NCI-H2081 treated with DMSO at 0.1 percent for 48 hours (cell line): ENCODE results near the gene PRKAB1.
A peak's percentile ranks its signal among the peaks of the same experiment; 100 is the strongest.

Source experiments
- DNase-seq: peaks from one replicate; lab custom pipeline; 2025; lab: John Stamatoyannopoulos, UW

Gene PRKAB1

DNA sequence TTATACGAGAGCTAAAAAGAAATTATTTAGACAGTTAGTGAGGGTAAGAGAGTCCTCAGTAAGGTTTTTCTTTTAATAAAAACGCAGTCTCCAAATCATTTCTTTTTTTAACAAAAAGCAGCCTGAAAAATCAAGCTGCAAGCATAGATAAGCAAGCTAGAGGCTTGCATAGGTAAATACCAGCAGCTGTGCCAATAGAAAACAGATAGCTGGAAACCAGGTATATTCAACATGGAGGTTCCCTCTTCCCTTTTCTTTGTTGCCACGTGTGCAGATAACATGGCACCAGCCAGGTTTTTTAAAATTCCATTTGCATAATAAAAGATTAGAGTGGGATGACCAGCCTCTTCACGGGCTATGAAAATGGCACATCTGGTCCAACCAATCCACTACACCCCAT lies 6.1 kb upstream of the PRKAB1 start:
- DNase-seq: no peak

DNA sequence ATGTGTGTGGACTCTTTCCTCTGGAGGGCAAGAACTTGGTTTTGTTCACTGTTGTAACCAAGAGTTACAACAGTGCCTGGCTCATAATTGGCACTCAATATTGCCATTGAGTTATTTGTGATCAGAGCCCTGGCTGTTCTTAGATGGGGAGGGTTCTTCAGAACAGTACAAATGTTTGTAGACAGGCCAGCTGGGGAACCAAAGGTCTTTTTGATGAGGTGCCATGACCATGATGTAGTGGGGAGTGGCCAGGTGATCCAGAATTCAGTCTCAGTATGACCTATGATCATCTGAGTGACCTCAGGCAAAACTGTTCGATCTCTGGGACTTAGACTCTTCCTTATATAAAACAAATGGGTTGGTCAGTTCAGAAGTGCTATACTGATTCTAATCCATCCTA lies 3.3 kb upstream of the PRKAB1 start:
- DNase-seq: no peak

DNA sequence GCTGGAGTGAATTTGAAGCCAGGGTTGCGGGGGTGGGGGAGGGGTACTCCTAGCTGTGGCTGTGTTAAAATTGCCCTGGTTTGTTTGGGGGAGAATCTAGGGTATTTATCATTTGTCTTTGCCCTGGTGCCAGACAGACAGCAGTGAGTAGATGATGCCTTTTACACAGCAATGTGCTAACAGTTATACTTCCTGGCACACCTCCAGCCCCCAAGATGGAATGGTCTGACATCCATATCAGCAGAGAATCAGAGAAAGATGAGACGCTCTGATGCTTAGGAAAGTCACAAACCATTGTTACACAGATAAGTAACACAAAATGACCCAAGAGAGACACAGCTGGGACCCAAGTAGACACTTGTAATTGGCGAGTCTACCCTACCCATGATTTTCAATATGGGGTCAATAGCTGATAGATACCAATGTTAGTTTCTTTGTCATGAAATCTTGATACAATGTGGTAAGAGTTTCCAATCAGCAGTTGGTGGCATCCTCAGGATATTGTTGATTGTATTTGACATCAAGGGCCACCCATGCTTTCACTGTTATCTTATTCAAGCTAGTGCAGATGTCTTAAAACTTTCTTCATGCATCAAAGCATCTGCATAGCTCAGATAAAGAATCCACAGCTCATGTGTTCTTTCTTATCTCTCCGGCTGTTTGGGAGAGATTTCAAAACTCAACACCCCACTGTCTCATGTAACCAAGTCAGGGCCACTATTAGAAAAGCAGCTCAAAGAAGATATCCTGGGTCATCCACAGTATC lies 2.6 kb upstream of the PRKAB1 start:
- DNase-seq: no peak

DNA sequence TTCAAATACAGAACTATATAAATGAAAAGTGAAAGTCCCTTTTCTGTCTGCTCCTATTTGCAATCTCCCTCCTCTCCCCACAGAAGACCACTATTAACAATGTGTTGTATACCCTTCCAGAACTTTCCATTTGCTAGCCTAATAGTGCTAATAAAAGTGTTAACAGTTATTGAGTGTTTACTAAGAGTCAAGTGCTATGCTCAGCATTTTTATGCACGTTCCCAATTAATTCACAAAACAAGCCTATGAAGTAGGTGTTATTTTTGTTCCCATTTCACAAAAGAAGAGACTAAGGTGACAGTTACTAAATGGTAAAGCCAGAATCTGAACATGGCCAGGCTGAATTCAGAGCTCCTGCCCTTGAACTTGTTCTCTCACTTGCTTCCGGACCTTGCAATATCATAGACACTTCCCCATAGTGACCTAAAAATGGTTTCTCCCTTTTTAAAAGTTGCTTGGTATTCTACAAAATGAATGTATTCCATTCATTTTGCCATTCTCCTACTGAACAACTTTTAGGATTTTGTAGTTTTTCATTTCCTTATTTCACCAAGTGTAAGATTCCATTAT lies 1.6 kb upstream of the PRKAB1 start:
- no peak for DNase-seq

DNA sequence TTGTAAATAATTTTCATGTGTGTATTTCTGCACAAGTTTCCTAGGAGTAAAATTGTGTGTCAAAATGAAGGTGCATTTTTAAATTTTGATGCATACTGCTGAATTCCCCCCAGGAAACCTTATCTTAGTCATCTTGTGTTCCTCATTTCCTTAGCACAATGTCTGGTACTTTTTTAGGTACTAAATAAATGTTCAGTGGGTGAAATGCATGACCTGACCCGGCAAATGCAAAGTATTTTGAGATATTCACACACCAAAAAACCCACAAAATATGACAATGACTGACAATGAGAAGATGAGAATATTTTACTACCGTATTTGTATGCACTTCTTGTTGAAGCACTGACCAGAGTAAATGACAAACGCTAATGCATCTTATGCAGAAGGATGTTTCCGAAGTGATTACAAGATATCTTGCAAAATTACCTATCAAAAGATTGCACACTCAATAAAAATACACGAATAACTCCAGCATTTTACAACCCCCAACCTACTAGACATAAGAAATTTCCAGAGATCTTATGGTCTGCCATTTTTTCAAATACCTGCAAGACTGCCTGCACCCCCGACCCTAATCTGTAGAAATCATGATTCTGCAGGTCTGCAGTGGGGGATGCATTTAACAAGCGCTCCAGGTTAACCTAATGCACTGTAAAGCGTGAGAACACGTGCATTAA lies 895 bp upstream of the PRKAB1 start:
- DNase-seq: no peak

DNA sequence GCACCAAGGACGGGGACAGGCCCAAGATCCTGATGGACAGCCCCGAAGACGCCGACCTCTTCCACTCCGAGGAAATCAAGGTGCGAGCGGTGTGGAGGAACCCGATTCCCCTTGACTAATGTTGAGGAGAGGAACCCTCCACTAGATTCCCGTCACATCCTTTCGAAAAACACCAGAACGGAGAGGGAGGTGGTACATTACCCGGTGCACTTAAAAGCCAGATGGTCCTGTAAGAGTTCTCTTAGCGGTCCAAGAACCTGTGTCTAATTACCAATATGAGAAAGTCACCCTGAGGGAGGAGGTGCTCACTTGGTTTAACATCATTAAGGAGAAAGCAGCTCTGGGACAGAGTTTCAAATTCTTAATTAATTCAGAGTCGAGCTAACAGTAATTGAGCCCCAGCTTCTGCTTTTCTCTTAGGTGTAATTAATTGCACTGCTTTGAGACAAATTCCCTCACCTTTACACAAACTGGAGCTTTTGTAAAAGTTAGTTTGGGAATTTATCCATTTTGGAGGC lies 450 bp downstream of the PRKAB1 start:
- no peak for DNase-seq

DNA sequence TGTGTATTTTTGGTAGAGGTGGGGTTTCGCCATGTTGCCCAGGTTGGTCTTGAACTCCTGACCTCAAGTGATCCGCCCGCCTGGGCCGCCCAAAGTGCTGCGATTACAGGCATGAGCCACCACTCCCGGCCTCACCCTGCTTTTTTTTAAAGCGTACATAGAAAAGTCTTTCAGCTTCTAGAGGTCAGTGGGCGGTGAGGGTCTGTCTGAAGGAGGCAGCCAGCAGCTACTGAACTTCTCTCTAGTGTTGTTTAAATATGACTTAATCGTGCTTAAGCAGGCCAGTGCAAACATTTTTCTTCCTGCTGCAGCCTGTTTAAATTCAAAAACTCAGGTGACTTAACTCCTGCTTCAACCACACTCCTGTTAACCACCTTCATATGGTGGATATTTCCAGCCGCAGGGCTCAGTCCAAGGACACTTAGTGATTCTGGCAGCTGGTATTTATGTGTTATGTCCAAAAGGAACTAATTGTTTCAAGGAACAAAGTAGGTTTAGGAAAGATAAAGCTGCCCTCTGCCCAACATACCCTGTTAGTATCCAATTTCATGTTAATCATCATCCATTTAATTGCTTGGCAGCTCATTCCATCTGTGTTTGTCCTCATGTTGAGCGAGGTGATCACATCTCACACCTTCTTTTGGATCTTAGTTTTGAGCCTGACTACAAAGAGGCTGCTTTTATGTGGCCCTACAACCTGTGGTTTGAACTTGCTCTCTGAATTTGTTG lies 2.0 kb downstream of the PRKAB1 start:
- DNase-seq: no peak

DNA sequence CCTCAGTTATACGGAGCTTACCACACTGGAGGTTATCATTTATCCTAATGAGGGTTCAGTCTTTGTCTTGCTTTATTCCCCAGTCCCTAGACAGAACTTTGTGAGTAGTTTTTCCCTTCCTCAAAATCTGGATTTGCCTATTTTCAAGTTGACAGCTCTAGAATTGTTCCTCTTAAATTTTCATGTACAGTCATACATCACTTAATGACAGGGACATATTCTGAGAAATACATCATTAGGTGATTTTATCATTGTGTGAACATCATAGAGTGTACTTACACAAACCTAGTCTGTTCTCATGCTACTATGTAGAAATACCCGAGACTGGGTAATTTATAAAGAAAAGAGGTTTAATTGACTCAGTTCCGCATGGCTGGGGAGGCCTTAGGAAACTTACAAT lies 3.1 kb downstream of the PRKAB1 start:
- no peak for DNase-seq

DNA sequence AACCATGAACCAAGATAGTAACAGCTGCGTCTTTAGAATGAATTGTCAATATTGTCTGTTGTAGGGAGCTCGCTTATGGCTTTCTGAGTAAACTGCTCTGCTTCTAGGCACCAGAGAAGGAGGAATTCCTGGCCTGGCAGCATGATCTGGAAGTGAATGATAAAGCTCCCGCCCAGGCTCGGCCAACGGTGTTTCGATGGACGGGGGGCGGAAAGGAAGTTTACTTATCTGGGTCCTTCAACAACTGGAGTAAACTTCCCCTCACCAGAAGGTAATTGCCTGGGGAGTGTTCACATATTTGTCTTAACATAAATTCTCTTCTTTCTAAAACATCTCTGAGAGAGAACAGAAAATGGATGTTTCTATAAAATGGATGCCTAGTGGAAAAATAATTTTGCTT lies 4.3 kb downstream of the PRKAB1 start:
- DNase-seq: no peak

DNA sequence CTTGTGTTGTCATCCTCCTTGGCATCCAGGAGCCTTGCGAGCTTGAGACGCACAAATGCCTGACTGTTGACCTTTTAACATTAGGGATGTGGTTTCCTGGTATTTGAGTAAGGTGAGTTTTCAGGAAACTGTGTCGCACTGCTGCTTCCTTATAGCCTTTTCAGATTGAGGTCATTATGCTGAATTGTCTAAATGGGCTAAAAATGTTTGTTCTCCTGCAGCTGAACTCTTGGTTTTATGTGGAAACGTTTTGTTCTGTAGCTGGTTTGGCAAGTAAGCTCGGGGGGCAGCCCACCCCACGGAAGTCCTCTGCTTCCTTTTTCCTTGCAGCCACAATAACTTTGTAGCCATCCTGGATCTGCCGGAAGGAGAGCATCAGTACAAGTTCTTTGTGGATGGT lies 5.7 kb downstream of the PRKAB1 start:
- DNase-seq: no peak

DNA sequence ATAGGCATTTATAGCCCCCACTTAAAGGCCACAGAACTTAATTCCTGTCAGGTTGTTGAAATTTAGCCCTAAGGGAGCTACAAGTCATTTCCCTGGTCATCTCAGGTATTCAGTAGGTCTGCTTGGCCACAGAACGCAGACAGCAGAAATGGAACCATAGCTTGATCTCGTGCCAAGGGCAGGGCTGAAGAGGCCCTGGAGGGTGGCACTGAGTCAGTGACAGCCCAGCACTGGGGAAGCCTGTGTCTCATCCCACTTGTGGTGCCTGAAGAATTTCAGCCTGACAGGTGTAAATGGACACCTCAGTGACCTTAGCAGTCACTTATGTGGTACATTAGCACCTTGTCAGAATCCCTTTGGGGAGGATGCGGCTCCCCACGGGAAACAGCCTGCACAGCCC lies 6.6 kb downstream of the PRKAB1 start:
- DNase-seq: no peak

DNA sequence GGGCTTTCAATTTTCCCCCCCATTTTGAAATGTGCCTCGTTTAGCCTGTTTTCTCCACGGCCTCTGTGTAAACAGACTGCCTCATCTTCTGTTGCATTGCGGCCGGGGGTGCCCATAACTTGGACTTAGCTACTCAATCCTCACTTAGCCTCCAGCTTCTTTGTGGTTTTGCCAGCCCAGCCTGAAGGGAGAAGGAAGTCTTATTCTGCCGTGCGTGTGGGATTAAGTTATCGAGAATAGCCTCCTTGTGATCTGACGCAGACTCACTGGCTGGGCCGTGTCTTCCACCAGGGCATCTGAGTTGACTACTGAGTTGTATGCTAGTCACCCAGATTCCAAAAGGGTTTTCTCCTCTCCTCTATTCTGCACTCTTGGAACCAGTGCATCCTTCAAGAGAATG lies 8.1 kb downstream of the PRKAB1 start:
- no peak for DNase-seq

DNA sequence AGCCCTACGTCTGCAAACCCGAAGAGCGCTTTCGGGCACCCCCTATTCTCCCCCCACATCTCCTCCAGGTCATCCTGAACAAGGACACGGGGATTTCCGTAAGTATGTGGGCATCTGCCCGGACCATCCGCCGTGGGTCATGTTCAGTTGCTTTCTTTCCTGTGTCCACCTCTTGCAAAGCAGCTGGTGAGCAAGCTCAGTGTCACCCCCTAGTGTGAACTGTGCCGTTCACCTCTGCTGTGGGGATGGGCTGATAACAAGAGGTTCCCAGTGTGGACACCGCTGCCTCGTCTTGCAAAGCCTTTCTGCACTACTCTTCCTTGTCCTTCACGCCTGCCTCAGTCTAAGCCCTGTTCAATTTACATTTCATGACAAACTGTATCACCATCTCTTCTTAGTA lies 8.6 kb downstream of the PRKAB1 start:
- DNase-seq: no peak

DNA sequence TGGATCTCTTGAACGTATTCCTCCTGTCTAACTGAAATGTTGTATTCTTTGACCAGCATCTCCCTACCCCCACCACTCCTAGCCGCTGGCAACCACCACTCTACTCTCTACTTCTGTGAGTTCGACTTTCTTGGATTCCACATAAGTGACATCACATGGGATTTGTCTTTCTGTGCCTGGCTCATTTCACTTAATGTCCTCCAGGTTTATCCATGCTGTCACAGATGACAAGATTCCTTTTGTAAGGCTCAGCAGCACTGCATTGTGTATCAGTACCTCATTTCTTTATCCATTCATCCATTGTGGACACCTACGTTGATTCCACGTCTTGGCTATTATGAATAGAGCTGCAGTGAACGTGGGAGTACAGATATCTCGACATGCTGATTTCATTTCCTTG lies 10.5 kb downstream of the PRKAB1 start:
- DNase-seq: no peak

DNA sequence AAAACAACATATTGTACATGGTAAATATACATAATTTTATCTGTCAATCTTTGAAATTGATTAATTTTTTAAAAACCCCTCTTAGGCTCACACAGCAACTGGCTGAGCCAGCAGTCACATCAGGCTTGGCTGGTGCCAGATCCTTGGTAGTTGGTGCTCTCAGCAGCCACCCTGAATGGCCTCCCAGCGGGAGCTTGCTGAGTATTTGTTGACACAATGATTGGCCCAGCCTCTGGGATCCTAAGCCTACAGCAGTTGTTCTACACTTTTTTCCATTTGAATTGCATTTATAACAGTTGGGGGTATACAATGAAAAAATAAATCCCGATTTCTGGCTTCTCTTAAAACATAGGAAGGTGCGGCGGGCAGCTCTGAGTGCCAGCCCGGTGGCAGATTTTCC lies 11.1 kb downstream of the PRKAB1 start:
- DNase-seq: peak; percentile 79

DNA sequence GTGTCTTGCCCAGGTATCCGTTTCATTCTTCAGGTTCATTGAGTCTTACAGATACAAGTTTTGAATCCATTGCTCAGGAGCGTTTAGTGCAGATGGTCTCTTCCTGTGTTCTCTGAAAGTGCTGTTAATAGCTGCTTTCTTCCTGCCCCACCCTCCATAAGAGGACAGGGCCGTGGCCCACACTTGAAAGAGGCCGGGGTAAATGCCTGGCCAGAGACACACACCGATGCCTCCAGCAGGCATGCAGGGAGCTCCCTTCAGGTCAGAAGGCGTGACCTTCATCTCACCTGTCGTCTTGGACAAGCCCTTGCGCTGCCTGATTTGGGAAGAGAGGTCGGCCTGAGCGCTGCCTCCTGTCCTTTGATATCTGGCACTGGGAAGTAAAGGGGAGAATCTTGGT lies 11.6 kb downstream of the PRKAB1 start:
- no peak for DNase-seq

DNA sequence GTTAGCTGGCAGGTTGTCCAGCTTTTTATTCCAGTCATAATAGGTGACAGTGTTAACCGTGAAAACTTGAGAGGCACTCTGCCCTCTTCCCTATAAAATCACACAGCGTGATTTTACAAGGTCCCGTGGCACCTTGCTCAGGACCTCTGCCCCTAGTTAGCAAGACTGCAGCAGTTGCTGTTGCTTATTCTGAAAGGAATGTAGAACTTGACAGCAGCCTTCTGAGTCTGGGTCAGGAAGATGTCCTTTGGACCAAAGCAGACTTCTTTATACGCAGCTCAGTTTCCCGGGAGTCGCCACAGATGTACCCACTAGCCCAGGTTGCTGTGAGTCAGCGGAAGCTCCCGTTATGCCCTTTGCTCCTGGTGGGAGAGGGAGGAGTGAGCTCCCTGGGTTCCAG lies 13.2 kb downstream of the PRKAB1 start:
- no peak for DNase-seq

DNA sequence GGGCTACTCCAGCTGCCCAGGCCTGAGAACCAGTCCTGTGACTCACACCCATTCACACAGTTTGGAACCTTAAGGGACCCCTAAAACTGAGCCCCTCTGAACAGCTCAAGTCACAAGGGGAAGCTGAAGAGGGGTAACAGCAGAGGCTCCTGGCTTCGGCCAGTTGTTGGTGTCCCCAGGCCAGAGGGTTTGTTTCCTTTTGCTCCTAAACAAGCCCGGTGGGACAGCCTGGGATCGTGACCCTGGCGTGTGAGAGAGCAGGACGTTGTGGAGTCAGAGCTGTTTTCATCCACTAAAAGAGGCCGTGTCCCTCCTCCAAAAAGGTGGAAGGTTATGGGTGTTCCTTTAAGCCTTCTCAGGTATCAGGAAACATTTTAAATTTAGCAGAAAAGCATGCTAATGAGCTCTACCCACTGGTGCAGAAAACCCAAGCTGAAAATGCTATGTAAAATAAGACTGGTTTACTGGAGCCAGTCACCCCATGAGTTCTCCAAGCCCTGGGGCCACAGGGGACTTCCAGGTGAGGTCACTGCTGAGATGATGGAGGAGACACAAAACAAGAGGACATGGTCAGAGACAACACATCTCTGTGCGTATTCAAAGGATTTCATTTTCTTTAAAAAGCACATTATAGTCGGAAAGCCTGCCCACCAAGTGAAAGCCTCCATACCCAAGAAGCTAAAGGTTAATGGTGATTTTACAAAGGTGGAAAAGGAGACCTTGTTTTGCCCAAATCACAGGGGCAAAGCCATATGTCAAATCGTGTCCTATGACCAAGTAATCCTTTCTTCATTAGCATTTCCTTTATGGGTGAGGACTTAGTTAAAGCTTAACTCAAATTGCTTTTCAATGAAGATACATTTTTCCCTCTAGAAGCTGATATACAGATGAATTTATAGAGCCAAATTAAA lies 14.1 kb downstream of the PRKAB1 start:
- no peak for DNase-seq

DNA sequence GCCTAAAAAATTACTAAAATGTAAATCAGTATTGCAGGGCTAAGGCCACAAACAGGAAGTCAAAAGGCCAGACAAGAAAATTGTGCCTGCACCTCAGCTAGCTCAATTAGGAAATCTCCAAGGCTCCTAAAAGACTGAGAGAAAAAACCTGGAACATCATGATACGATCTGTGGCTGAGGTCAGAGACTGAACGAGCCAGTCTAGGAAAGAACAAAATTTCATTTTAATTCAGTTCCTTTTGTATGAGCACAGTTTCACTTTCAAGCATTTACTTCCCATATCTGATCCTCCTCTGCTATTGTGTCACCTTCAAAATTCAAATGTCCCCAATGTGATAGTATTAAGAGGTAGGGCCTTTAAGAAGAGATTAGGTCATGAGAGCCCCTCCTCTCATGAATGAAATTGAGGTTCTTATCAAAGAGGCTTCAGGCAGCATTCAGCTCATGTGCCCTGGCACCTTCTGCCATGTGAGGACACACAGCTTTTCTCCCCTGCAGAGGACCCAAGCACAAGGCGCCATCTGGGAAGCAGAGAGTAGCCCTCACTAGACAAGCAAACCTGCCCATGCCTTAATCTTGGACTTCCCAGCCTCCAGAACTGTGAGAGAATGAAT lies 14.8 kb downstream of the PRKAB1 start:
- no peak for DNase-seq

DNA sequence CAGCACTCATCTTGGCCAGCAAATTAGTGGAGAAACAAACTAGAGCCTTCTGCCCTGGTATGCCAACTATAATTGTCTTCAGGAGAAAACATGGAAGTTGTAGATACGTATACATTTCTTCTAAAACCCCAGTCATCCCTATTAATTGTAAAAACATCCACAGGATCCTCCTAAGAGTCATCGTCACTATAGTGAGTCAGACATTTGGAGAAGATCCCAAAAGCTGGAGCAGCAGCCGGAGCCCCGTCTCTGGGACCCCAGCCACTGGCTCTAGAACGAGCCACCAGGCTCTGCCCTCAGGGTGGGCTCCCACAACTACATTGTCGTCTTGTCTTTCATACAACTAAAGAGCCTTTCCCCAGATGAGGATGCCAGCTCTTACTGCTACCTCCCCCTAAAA lies 15.5 kb downstream of the PRKAB1 start:
- no peak for DNase-seq

DNA sequence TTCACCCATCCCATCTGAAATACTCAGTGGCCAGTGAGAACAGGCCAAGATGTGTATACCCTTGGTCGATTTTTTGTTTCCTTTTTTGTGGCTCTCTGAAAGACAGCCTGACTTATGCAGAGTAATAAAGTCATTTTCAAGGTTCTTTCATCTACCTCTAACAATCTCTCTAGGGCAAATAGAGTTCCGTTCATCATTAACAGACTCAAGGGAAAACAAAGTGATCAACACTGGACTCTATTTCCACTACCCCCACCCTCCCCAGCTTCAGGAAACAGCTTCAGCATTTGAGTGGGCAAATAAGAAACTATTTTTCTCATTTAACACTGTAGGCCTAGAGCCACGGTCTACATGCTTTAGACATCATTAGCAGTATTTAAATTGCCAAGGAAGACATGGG lies 15.9 kb downstream of the PRKAB1 start:
- no peak for DNase-seq
